GM10266 (cell line): ENCODE results near the gene CGNL1.

Source experiments
- DNase-seq: peaks from one replicate; pipeline ENCODE4 v3.0.0; 2012; ENCODE audit errors: extremely low spot score
- TF ChIP-seq, protein P1 (sequence below): IDR thresholded peaks from 2 replicates; pipeline ENCODE4 v1.5.1; 2012; ENCODE audit warnings: mild to moderate bottlenecking, low read depth; ENCODE audit not compliant: control insufficient read depth, insufficient read depth; ENCODE audit errors: missing control alignments

The CGNL1 gene

DNA sequence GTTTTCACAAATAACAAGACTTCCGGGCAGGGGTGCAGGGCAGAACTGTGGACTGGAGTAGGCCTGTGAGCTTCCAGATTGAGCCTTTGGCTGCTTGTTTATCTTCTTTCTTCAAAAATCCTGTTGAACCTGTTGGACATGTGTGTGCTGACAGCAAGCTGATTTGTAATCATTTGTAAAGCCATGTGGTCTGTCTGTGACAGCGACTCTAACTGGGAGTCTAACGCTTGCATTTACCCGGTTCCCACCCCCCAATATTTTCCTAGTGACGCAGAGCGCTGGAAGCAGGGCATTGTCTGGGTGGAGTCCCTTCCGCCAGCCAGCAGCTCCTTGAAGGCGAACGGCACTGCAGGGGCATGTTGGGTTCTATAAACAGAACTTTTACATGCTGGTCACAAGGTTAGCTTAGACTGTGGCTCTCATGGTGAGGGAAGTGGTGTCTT is 129.7 kb downstream of the CGNL1 start:
- TF ChIP-seq, protein P1, sequence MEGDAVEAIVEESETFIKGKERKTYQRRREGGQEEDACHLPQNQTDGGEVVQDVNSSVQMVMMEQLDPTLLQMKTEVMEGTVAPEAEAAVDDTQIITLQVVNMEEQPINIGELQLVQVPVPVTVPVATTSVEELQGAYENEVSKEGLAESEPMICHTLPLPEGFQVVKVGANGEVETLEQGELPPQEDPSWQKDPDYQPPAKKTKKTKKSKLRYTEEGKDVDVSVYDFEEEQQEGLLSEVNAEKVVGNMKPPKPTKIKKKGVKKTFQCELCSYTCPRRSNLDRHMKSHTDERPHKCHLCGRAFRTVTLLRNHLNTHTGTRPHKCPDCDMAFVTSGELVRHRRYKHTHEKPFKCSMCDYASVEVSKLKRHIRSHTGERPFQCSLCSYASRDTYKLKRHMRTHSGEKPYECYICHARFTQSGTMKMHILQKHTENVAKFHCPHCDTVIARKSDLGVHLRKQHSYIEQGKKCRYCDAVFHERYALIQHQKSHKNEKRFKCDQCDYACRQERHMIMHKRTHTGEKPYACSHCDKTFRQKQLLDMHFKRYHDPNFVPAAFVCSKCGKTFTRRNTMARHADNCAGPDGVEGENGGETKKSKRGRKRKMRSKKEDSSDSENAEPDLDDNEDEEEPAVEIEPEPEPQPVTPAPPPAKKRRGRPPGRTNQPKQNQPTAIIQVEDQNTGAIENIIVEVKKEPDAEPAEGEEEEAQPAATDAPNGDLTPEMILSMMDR, result no peak
- no peak for DNase-seq

GRCh38 chr15:57506422-57506821 is 130.1 kb downstream of the CGNL1 start:
- DNase-seq, result no peak
- TF ChIP-seq, protein P1, result no peak

DNA sequence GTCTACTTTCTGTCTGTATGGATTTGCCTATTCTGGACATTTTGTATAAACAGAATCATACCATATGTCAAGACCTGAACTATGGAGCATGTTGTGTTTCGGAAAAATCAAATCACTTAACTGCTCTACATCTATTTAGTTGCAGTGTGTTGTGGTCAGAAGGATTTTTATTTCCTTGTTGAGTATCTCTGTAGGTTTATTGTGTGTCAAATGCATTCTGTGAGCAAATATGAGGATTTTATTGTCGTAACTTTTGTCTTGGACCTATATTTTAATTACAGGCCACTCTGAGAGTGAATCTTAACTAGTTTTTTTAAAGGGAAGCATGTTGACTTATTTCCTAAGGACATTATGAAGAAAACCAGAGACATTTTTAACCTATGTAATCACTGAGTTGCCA is 130.8 kb downstream of the CGNL1 start:
- TF ChIP-seq, protein P1, result no peak
- DNase-seq, result no peak

- DNase-seq, result no peak
Observed at GRCh38 chr15:57509126-57509525, 132.8 kb downstream of the CGNL1 start.

DNA sequence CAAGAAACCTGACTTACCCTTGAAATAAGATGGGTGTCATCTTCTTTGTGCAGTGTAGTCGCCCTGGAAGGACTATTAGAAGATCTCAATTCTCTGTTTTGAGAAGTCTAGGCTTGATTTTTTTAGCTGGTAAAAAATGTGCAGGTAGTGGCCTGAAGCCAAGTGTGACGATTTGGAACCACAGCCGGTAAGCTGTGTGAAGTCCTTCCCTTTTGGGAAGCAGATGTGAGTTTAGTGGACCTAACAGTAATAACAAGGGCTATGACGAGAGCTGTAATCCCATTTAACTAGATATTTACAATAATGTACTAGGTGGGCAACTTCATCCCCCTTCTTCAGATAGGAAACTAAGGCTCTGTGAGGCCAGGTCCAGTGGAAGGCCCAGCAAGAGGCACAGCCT is 133.7 kb downstream of the CGNL1 start:
- TF ChIP-seq, protein P1, result no peak
- DNase-seq, result no peak

More at GRCh38 chr15:57509126-57509525, 132.8 kb downstream of the CGNL1 start:
- TF ChIP-seq, protein P1, result no peak

GRCh38 chr15:57510647-57511046 is 134.3 kb downstream of the CGNL1 start:
- DNase-seq, result no peak
- TF ChIP-seq, protein P1, result no peak

GRCh38 chr15:57516327-57517029 is 140.2 kb downstream of the CGNL1 start:
- TF ChIP-seq, protein P1, result no peak
- no peak for DNase-seq
